ENCODE data around the gene WDR74.

GRCh38 chr11:62889126-62889483 is 49.7 kb upstream of the WDR74 start:
- no peak for TF ChIP-seq YY1 (IDR thresholded peaks at IDR 0.05; ENCODE audit: insufficient read depth, insufficient read length)
- no peak for TF ChIP-seq ZNF274 (IDR thresholded peaks at IDR 0.05; ENCODE audit: low read depth, low read length)
- no peak for TF ChIP-seq SUZ12 (IDR thresholded peaks at IDR 0.05; ENCODE audit: extremely low read depth, insufficient read depth, insufficient read length)
